Femur (tissue), 1 donor: Measurements from ENCODE around the gene WBP1L.

Experiments used
- DNase-seq: peaks from one replicate; pipeline ENCODE4 v3.0.0-alpha.2; 2017

The WBP1L gene

DNA sequence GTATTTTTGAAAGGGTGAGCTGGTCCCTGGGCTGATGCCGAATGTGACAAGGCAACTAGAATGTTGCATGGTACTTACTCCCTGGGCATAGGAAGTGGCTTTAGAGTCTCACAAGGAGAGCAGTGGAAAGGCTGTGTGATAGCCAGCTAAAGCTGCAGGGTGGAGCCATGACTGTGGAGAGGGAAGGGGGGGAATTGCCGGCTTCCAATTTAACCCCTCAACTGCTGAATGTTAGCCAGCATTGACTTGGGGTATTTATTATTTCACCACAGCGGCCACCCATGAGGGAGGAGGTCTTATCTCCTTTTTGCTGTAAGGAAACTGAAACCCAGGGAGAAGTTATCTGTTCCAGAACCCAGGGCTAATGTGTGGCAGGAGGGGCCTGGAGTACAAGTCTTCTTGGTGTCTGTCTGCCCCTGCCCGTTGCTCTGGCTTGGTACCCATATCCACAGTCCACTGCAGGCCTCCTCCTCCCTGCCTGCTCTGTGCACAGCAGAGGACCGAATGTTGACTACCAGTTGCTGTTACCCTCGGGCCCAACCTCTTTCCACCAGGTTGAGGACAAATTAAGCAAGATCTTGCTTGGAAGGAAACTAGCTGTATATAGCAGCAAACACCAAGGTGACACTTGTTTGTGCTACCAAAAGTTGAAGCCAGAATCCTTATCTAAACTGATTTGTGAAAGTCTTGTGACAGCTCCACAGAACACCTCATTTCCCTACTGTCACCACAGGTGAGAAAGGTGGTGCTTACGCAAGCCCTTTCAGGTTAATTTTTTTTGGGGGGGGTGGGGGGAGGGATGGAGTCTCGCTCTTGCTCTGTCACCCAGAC is 37.6 kb downstream of the WBP1L start:
- peak; percentile 70 for DNase-seq

DNA sequence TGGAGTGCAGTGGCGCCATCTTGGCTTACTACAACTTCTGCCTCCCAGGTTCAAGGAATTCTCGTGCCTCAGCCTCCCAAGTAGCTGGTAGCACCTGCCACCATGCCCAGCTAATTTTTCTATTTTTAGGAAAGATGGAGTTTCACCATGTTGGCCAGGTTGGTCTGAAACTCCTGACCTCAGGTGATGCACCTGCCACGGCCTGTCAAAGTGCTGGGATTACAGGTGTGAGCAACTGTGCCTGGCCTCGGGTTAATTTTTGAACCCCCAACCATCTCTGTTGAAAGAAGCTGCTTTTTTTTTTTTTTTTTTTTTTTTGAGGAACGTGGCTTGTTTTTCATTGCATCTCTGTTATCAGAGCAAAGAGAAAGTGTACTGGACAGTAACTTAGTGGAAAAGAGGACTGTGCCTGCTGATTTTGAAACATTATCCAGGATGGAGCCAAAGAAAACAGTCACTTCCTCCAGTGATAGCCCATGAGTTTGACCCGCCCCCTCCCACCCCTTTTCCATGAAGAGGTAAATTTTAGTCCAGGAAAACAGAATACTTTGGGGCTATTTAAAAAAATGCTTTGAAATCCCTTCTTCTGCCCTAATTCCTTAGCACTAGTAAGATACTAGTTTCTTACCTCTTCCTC is 38.3 kb downstream of the WBP1L start:
- no peak for DNase-seq

DNA sequence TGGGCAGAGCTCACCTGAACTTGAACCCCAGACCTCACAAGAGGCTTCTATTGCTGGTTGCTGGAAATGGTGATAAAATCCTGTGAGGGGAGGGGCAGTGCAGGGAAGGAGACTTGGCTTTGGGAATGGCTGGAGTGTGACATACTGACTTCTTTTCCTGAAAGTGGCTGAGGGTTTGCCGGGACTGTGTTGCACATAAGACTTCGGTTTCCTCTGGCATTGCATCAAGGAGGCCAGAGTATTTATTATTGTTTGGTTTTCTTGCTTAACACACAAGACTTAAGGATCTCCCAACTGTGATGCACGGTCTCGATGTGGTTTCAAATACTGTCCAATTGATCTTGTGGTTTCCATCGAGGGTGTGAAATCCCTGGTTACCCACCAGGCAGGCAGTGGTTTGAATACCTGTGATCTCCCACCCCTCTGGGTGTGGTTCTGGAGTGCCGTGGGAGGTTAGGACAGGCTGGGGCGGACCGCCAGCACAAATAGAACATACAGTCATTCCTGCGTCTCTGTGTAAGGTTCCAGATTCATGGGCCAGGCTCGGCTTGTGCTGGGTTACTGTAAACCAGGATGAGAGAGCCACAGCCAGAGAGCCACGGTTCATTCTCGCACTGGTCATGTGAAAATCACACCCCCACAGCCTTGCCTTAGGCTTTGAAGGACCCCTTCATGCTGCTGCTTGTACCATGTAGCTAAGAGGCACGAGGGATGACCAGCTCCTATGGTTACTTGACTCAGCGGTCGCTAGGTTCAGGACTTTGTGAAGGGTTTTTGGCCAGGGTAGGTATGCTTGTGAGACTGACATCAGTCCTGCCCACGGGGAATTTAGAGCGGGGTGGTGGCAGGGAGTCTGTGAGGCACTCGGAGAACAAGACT is 39.2 kb downstream of the WBP1L start:
- peak; percentile 81 for DNase-seq

DNA sequence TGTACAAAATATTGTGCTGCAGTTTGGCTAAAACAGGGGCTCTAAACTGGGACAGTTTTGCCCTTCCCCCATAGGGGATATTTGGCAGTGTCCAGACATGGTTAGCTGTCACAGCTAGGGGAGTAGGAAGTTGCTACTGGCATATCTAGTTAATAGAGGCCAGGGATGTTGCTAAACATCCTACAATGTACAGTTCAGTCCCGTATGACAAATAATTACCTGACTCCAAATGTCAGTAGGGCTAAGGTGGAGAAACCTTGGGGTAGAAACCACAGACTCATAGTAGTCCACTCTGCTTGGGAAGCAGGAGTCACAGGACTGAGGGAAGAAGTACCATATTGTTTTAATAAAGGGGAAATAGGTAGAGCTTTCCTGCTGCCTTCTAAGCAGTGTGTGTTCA is 39.8 kb downstream of the WBP1L start:
- DNase-seq = no peak

DNA sequence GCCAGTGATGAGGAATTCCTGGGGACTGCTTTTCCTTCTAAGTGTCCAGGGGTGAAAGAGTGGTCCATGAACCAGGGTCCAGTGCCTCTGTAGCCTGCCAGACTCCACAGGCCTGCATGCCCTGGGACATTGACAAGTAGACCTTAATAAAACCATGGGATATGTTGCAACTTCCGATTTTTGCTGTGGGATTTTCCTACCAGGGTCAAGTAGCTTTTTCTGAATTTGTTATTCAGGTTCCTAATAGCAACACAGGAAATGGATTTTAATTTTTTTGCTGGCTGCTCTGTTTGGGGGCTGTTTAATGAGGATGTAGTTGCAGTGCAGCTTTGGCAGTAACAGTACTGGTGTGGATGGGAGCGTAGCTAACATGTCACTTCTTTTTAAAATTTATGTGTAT is 42.1 kb downstream of the WBP1L start:
- peak; percentile 44 for DNase-seq

DNA sequence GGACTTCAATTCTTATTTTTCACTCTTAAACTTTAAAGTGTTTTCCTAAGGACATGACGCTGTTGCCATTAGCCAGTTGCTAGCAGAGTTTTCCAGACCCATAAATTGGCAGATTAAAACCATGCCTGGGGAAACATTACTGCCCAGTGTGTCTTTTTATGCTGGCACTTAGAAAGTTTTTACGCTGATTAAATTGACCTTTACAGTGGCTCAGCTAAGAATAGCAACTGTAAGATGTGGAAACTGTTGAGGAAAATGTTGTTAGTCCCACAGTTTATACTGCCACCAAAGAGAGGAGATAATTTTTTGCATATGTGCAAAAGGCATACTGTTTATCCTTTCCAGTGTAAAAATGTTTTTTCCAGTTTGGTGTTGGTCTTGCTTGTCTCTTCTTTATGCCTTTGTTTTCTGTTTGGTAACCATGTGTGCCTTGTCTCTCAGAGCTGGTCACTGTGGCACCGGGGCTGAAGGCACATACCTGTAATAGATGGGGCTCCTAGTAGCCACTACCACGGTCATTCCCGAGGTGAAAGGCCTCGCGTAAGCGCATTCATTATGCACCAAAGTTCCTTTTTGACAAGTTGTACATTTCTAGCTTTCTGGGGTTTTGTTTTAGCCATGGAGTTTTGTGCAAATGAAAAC is 48.1 kb downstream of the WBP1L start:
- peak; percentile 29 for DNase-seq

DNA sequence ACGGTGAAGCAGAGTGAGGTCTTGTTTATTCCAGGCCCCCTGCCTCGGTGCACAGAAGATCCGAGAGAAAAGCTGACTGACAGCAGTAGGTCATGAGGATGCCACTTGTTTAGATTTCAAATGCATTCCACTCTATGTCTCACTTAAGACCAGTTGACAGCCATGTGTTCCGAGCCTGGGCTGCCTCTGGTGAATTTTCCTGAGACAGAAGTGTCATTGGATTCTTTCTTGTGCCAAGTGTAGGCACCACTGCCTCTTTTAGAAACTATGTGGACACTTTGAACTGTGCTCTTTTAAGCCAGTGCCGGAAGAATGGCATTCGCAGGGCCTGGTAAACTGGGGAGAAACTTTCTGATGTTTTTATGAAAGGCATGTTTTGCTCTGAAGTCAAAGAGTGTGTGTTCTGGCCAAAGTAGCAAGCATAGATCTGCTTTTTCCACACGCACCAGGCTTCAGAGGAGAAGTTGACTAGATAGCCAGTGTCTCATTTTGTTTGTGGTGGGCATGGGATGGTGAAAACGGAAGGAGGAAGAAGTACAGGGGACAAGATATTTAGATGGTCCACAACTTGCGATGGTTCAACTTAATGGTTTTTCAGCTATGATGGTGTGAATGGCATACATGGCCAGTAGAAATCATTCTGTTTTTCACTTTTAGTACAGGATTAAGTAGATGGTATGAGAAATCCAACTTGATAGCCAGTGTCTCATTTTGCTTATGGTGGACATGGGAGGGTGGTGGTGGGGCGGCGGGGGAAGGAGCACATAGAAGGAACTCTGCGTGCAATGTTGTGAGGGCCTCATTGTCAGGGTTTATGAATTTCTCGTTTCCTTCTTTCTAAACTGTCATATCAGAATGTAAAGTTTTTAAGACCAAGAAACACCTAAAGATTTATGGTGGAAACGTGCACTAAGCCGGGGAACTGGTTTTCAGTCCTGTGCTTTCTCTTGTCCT is 52.0 kb downstream of the WBP1L start:
- no peak for DNase-seq

DNA sequence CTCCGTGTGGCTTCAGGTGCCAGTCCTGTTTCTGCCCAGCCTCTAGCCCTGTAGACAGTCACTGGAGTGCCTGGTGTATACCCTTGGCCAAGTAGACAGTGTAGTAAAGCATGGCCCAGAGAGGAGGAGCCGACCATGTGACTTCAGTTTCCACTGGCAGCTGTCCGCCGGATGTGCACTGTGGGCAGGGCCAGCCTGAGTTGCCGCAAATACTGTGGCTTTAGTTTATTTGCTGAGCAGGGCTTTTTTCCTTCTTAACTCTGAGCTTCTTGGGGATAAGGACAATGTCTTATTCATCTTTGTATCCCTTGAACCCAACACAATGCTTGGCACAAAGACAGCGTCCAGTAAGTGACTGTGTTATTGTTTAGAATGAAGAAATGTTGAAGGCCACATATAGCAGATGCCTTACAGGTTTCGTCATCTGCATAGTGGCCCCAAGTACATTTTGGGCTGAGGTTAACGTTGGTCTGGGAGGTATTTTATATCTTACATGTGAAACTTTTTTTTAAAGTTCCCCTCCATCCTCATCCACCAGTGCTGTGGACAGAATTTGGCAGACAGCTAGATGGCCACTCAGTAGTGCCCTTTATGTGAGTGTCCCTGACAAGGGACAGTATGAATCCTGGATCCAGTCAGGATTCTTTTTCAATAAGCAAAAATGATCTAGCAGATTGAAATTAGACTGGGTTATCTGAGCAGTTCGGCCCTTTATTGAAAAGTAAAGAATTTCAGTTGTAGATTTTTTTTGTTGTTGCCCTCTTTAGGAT is 52.8 kb downstream of the WBP1L start:
- peak; percentile 94 for DNase-seq

DNA sequence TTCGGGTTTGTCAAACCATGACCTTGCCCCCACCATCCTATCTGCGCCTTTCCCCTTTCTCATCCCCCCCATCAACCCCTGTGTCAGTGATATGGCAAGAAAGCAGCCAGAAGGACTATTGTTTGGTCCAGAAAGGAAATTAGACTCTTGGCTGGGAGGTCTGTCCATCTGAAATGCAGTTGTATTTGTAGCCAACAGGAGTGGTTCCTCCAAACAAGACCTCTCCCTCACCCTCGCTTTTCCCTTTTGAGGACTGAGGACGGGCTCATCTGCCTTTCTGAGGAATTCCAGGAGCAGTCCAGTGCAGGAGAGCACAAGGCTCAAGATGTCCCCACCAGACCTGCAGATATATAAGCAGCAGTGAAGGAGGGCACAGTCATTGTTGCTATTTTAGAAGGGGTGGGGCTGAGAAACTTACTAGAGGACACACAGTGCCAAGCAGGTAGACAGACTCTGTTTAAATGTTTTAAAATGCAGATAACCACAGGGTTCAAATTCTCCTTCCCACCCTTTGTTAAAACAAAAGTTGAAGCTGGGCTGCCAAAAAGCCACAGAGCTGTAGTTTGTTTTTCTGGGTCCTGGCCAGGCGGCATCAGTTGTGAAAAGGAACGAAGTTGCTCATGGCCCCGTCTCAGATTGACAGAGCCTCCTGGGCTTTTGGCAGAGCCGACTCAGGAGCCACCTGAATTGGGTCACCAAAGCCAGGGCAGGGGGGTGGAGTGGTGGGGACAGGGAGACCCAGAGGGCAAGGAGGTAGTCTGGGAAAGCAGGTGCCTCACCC is 56.1 kb downstream of the WBP1L start:
- DNase-seq = peak; percentile 67

DNA sequence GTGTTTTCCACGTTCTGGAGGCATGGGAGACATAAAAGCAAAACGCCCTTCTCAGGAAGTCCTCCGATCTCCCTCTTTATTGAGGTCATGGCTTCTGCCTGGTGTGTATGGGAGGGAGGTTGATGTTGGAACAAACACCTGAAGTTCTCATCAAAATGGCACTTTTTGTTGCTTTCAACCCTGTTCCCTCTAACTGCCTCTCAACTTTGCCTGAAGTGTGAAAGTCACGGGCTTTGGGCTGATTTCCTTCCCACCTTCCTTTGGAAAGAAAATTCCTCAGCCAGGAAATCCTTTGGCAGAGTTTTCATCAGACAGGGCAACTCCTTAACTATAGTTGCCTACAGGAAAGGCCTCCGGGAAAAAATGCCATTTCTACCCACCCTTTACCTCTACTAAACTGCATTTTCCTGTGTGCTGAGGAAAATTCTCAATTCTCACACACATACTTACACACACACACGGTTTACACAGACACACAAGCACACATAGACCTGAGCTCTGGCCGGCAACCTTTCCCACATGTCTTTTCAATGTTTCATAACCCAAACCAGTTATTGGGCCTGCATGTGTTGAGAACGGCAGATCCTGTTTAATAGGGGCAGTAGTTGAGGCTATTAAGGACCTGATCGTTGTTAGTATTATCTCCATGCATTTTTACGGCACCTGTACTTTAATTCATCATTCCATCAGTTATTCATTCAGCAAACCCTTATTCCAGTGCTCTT is 57.0 kb downstream of the WBP1L start:
- DNase-seq = peak; percentile 44

DNA sequence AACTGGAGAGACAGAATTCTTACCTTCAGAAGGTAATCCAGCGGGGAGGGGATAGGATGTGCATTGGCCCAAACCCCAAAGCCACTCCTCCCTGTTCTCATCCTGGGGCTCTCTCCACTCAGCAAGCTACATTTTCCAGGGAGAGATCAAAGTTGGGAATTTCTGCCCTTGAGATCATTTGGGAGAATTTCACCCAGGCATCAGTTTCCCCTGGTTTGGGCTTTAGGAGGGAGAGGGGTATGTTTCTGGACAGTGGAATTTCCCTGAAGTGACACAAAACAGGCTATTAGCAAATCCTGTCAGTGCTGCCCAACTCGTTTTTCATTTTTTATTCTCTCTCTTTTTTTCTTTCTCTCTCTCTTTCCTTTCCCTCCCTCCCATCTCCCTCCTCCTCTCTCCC is 57.7 kb downstream of the WBP1L start:
- no peak for DNase-seq

DNA sequence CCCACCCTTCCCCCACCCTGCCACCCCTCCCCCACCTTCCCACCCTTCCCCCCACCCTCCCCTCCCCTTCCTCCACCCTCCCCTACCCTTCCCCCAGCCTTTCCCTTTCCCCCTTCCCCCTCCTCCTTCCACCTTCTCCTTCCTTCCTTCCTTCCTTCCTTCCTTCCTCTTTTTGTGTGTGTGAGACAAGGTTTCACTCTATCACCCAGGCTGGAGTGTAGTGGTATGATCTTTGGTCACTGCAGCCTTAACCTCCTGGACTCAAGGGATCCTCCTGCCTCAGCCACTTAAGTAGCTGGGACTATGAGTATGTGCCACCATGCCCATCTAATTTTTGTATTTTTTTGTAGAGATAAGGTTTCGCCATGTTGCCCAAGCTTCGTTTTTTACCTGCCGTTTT is 58.2 kb downstream of the WBP1L start:
- DNase-seq = no peak

DNA sequence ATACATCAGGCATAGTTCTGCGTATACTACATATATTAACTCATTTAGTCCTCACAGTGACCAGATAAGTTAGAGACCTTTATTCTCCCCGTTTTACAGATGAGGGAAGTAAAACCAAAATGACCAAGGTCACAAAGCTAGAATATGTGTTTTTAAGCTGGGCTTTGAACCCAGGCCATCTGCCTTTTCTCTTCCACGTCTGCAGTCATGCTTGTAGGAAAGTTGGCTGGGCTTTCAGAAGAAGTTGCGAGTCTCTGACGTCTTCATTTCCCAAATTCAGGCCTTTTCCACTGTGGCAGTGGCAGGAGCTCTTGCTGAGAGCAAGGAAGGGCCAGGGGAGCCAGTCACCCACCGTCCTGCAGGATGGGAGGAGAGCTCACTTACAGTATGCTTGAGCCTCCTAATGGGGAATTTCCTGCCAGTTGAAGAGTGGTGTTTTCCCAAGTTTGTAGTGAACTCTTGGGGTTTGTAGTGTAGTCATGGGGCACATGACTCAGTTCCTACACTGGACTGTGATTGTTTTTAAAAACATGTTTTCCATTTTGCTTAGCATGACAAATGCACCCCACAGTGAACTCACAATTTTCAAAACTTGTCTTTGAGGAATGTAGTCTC is 59.3 kb downstream of the WBP1L start:
- DNase-seq = peak; percentile 71

DNA sequence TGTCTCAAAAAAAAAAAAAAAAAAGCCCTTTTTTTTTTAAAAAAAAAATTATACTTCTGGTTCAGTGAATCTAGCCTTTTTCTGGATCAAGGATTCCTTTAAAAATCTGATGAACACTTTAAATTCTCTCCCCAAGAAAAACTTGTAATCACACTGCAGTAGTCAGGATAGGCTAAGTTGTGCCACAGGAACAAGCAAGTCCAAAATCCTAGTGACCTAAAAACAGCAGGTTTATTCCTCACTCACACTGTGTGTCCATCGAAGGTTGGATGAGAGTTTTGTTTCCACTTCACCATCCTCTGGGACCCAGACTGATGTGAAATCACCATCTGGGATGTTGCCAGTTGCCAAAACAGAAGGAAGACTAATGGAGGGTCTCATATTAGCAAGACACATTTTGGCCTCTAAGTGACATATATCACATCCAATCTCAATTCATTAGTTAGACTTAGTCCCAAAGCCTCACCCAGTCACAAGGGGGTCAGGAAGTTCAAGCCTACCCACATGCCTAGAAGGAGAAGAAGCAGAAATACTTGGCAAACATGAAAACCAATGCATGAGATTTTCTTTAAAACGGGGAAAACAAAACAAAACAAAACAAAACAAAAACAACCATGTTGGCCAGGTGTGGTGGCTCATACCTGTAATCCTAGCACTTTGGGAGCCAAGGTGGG is 60.8 kb downstream of the WBP1L start:
- DNase-seq = no peak

DNA sequence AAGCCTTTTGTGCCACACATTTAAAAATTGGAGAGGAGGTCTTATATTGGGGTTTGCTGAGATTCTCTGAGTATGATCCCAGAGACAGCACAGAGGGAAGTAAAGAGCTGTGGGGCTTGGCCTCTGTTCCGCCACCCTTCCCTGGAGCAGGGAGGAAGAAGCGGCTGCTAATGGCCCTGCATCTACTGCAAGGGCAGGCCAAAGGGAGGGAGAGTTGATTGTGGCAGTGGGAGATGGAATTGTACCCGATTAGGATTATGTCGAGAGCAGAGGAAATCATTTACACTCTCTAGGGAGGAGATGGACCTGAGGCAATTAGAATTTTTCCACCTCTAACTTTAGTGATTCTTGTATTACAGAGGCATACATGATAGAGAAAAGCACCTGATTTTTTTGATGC is 64.6 kb downstream of the WBP1L start:
- DNase-seq = no peak

DNA sequence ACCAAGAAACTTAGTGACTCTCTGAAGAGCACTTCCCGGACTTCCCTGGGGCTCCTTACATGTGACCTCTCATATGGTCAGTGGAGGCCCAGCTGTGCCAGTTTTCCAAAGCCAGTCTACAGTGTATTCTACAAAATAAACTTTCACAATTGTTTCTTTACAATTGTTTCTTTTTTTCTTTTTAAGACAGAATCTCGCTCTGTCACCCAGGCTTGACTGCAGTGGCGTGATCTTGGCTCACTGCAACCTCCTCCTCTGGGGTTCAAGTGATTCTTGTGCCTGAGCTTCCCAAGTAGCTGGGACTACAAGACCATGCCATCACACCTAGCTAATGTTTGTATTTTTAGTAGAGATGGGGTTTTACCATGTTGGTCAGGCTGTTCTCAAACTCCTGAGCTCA is 67.6 kb downstream of the WBP1L start:
- no peak for DNase-seq

DNA sequence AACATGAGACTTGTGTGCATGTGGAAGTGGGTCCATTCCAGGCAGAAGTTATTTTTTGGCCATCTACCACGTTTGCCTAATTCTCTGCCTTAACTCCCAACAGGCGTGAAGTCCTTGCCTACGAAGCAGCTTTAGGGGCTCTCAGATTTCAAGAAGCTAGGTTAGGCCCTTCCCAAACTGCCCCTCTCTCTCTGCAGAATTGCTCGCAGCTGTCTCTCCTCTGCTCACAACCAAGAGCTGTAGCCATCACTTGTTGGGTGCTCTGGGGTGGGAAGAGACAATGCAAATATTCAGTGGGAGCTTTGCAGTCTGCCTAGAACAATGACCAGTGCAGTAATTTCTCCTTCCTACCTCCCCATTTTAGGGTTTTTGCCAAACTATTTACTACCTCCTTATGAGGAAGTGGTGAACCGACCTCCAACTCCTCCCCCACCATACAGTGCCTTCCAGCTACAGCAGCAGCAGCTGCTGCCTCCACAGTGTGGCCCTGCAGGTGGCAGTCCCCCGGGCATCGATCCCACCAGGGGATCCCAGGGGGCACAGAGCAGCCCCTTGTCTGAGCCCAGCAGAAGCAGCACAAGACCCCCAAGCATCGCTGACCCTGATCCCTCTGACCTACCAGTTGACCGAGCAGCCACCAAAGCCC is 68.6 kb downstream of the WBP1L start:
- peak; percentile 46 for DNase-seq

DNA sequence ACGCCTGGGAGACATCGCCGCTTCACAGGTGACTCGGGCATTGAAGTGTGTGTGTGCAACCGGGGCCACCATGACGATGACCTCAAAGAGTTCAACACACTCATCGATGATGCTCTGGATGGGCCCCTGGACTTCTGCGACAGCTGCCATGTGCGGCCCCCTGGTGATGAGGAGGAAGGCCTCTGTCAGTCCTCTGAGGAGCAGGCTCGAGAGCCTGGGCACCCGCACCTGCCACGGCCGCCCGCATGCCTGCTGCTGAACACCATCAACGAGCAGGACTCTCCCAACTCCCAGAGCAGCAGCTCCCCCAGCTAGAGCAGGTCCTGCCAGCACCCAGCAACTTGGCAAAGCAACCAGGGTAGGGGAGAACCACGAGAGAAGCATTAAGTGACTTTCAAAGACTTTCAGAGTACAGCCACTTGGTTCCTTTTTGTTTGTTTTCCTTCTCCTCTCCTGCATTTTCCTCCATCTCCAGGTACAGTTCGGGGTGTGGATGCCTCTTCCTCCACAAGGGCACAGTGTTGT is 69.3 kb downstream of the WBP1L start:
- no peak for DNase-seq
